Hepatocyte (in vitro differentiated cells): ENCODE measurements around the gene GNAO1. TPM values are rescaled to one million over a fixed set of nuclear protein-coding genes. Genes with fewer than 3 reads are reported as not detected.

Source experiments
- DNase-seq: peaks from one replicate; pipeline ENCODE4 v3.0.0-alpha.2; 2016; ENCODE audit warnings: low spot score
- H2AFZ ChIP-seq: fragments of 200-600 bp; sonication (generic); 2 replicates; pipeline ENCODE4 v1.6.0; 2016; ENCODE audit warnings: antibody characterized with exemption, mild to moderate bottlenecking
- H3K27ac ChIP-seq: fragments of 200-600 bp; sonication (generic); 2 replicates; pipeline ENCODE4 v1.5.1; 2016; ENCODE audit warnings: mild to moderate bottlenecking
- H3K27me3 ChIP-seq: fragments of 200-600 bp; sonication (generic); 2 replicates; pipeline ENCODE4 v1.6.1; 2016
- H3K36me3 ChIP-seq: fragments of 200-600 bp; sonication (generic); replicated peaks from 2 replicates; pipeline ENCODE4 v1.5.1; 2016; ENCODE audit warnings: low read depth; ENCODE audit not compliant: insufficient read depth
- H3K4me1 ChIP-seq: fragments of 200-600 bp; sonication (generic); 2 replicates; pipeline ENCODE4 v1.5.1; 2016; ENCODE audit warnings: mild to moderate bottlenecking, moderate library complexity; ENCODE audit not compliant: insufficient read depth
- H3K4me2 ChIP-seq: fragments of 200-600 bp; sonication (generic); 2 replicates; pipeline ENCODE4 v1.6.0; 2016
- H3K4me3 ChIP-seq: fragments of 200-600 bp; sonication (generic); 2 replicates; pipeline ENCODE4 v1.5.1; 2016; ENCODE audit warnings: mild to moderate bottlenecking
- H3K79me2 ChIP-seq: fragments of 200-600 bp; sonication (generic); 2 replicates; pipeline ENCODE4 v1.6.0; 2017; ENCODE audit warnings: mild to moderate bottlenecking
- H3K9me2 ChIP-seq: fragments of 200-600 bp; sonication (generic); replicated peaks from 2 replicates; pipeline ENCODE4 v1.6.0; 2017; ENCODE audit warnings: mild to moderate bottlenecking; ENCODE audit not compliant: insufficient read depth
- H3K9me3 ChIP-seq: fragments of 200-600 bp; sonication (generic); 2 replicates; pipeline ENCODE4 v1.5.1; 2016; ENCODE audit warnings: low read depth, mild to moderate bottlenecking
- H4K20me1 ChIP-seq: fragments of 200-600 bp; sonication (generic); 2 replicates; pipeline ENCODE4 v1.6.0; 2016; ENCODE audit warnings: mild to moderate bottlenecking; ENCODE audit not compliant: insufficient read depth, poor library complexity, severe bottlenecking
- CTCF ChIP-seq: fragments of 200-600 bp; sonication (generic); IDR thresholded peaks from 2 replicates; pipeline ENCODE4 v1.5.1; 2016; ENCODE audit warnings: antibody characterized with exemption, mild to moderate bottlenecking; ENCODE audit not compliant: poor library complexity
- EZH2 ChIP-seq: fragments of 200-600 bp; sonication (generic); IDR thresholded peaks from 2 replicates; pipeline ENCODE4 v1.6.1; 2016; ENCODE audit warnings: antibody characterized with exemption, mild to moderate bottlenecking, borderline replicate concordance
- EZH2phosphoT487 ChIP-seq: fragments of 200-600 bp; sonication (generic); IDR thresholded peaks from one replicate; pipeline ENCODE4 v1.6.1; 2018; ENCODE audit warnings: antibody characterized with exemption, mild to moderate bottlenecking, low read depth, moderate library complexity; ENCODE audit not compliant: unreplicated experiment, severe bottlenecking
- WGBS: methylation state at CpG from one replicate; pipeline ENCODE4 v1.1.6; 2016; ENCODE audit warnings: low lambda C conversion rate; ENCODE audit errors: missing lambda C conversion rate; 5-methylcytosine and 5-hydroxymethylcytosine counted together
- polyA plus RNA-seq: library from polyadenylated mRNA; unstranded; fragments of >200 nt; fragmentation: Nextera tagmentation; extraction: Ambion mirVana; gene quantifications from 2 replicates; pipeline ENCODE4 v1.2.1, GENCODE V29; 2016
- total RNA-seq: library from RNA; depleted of rRNA; stranded (reverse); fragments of >200 nt; gene quantifications from 2 replicates; pipeline ENCODE4 v1.2.3, GENCODE V29; 2014

Gene GNAO1
- total and polyA plus RNA-seq, 2 experiments from 2014 or later = 0.77 to 2.2 TPM

DNA sequence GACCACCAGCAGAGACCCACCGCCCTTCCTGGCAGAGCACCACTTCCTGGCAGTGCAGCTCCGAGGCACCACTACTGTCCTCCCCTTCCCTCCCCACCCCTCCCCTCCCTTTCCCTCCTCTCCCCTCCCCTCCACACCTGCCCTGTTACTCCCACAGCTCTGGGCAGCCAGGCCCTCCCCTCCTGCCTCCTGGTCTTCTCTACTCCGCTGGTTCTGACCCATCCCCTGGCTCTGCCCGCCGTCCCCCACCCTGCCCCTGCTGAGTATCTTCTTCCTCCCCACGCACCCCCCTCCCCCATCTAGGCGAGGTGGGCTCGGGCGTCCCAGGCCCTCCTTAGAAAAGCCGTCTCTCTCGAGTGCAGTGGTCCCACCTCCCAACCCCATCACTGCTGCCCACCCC, 156.4 kb downstream of the GNAO1 start:
- H3K4me3 ChIP-seq = no peak overlapping the region
- no peaks in the 10 kb centered on the region for H3K27me3 ChIP-seq
- DNase-seq = no peak
- WGBS = 93% methylated on average over 2 of the region's 11 CpGs
- no peaks in the 10 kb centered on the region for H3K79me2 ChIP-seq
- H3K36me3 ChIP-seq = no peaks in the 10 kb centered on the region
- no peak overlapping the region for H2AFZ ChIP-seq
- no peak overlapping the region for H3K4me2 ChIP-seq
- H3K27ac ChIP-seq = no peak overlapping the region
- no peaks in the 10 kb centered on the region for H4K20me1 ChIP-seq
- no peak for TF ChIP-seq EZH2phosphoT487
- no peak for TF ChIP-seq EZH2
- no peak for TF ChIP-seq CTCF
- no peaks in the 10 kb centered on the region for H3K9me3 ChIP-seq
- H3K4me1 ChIP-seq = no peaks in the 10 kb centered on the region
- no peaks in the 10 kb centered on the region for H3K9me2 ChIP-seq

DNA sequence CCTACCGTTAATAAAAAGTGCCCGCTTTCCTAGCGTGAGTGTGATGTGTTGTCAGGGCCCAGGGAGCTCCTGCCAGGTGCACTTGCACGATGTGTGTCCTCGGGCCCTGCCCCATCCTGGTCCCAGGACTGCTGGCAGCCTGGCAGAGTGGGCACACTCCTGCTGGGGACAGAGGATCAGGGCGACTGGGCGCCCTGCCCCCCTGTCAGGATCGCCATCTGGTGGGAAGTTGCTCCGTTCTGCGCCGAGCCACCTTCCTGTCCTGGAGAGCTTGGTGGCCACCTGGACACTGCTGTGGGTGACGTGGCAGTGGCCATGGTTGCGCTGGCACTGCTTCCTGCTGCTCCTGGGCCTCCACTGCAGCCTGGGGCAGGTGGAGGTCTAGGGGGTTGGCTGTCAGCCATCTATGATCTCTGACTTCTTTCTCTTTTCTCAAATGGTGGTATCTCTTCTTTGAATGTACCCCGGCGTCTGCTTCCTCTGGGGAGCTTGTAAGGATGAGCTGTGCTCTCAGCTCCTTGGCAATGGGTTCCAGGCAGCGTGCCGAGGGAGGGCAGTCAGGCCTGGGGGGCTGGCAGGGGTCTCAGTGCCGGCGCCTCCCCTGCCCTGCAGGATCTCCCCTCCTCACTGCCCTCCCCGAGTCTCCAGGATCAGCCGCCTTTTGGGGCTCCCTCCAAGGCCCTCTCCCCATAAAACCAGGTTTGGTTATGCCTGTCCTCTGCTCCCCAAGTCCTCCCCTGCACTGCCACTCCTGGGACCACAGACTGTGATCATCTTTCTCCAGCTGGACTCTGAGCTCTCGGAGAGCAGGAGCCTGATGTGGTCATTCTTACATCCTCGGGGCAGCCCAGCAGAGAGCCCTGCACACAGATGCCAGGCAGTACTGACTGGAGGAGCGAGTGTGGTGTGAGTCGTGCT, 157.1 kb downstream of the GNAO1 start:
- no peaks in the 10 kb centered on the region for H4K20me1 ChIP-seq
- TF ChIP-seq EZH2phosphoT487 (no peak), EZH2 (no peak), CTCF (no peak)
- no peaks in the 10 kb centered on the region for H3K9me2 ChIP-seq
- no peaks in the 10 kb centered on the region for H3K79me2 ChIP-seq
- no peak for DNase-seq
- H3K36me3 ChIP-seq = no peaks in the 10 kb centered on the region
- no peaks in the 10 kb centered on the region for H3K4me1 ChIP-seq
- no peak overlapping the region for H2AFZ ChIP-seq
- H3K4me3 ChIP-seq = no peak overlapping the region
- no peak overlapping the region for H3K27ac ChIP-seq
- WGBS = 92% methylated on average over 25 of the region's 25 CpGs
- H3K9me3 ChIP-seq = no peaks in the 10 kb centered on the region
- H3K27me3 ChIP-seq = no peaks in the 10 kb centered on the region
- no peak overlapping the region for H3K4me2 ChIP-seq

DNA sequence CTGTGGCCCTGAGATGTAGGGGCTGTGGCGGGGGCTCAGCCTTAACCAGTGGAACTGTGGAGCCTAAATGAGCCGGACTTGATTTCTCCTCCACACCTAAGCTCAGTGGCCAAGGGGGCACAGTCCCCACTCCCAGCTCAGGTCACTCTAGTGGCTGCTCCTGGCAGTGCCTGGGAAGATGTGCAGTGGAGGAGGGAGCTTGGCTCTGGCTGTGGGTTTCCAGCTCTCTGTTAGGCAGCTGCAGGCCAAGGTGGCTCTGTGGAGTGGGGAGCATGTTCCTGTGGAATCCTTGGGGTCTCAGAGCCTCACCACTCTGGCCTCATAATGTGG, 157.8 kb downstream of the GNAO1 start:
- Histone ChIP-seq H3K4me1 (no peaks in the 10 kb centered on the region), H2AFZ (no peak overlapping the region), H3K27me3 (no peaks in the 10 kb centered on the region), H3K79me2 (no peaks in the 10 kb centered on the region), H4K20me1 (no peaks in the 10 kb centered on the region), H3K9me3 (no peaks in the 10 kb centered on the region), H3K4me2 (no peak overlapping the region), H3K9me2 (no peaks in the 10 kb centered on the region), H3K36me3 (no peaks in the 10 kb centered on the region), H3K27ac (no peak overlapping the region), H3K4me3 (no peak overlapping the region)
- TF ChIP-seq EZH2 (no peak), CTCF (no peak), EZH2phosphoT487 (no peak)
- WGBS = 83% methylated on average over 2 of the region's 2 CpGs
- DNase-seq = no peak
